OCI-LY7 (cell line): ENCODE data around the gene HABP2. TPM values are rescaled to one million over a fixed set of nuclear protein-coding genes. Genes with fewer than 3 reads are reported as not detected.

Experiments
- BruUV-seq: library from RNA; stranded (reverse); fragments of 400-500 nt; replicated peaks from 2 replicates; lab custom pipeline; 2021; lab: Mats Ljungman, UMichigan
- CTCF ChIA-PET: fragments of 300-600 bp; sonication (Branson Sonifier 250); formaldehyde crosslinking; loops from one replicate; lab custom pipeline; 2022; ENCODE audit warnings: antibody characterized with exemption; ENCODE audit not compliant: unreplicated experiment; lab: Charles Lee
- POLR2A ChIA-PET: fragments of 300-600 bp; sonication (Branson Sonifier 250); formaldehyde crosslinking; loops from one replicate; lab custom pipeline; 2022; ENCODE audit warnings: antibody characterized with exemption; lab: Charles Lee
- DNase-seq: peaks from one replicate; pipeline ENCODE4 v3.0.0-alpha.2; 2015; ENCODE audit warnings: low spot score
- H2AFZ ChIP-seq: fragments of 200-600 bp; sonication (generic), shearing (Covaris generic); 2 replicates; pipeline ENCODE4 v1.6.1; 2014; ENCODE audit warnings: mild to moderate bottlenecking, antibody characterized with exemption, low read length, moderate library complexity
- H3K27ac ChIP-seq: fragments of 200-600 bp; sonication (generic); 2 replicates; pipeline ENCODE4 v1.5.1; 2014; ENCODE audit warnings: mixed run types, low read depth, mild to moderate bottlenecking, moderate library complexity, low read length, inconsistent platforms; ENCODE audit not compliant: poor library complexity, severe bottlenecking
- H3K36me3 ChIP-seq: fragments of 200-600 bp; sonication (generic); 2 replicates; pipeline ENCODE4 v1.6.1; 2014; ENCODE audit warnings: mild to moderate bottlenecking, antibody characterized with exemption, low read length, moderate library complexity, mixed read lengths; ENCODE audit not compliant: insufficient read depth
- H3K4me1 ChIP-seq: fragments of 200-600 bp; sonication (generic); 2 replicates; pipeline ENCODE4 v1.5.1; 2014; ENCODE audit warnings: mild to moderate bottlenecking, low read length; ENCODE audit not compliant: insufficient read depth, poor library complexity, severe bottlenecking
- H3K4me2 ChIP-seq: fragments of 200-600 bp; sonication (generic); 2 replicates; pipeline ENCODE4 v1.6.1; 2014; ENCODE audit warnings: mild to moderate bottlenecking, low read length
- H3K4me3 ChIP-seq: fragments of 200-600 bp; sonication (generic); 2 replicates; pipeline ENCODE4 v1.5.1; 2014; ENCODE audit warnings: mild to moderate bottlenecking, low read depth, low read length; ENCODE audit not compliant: poor library complexity, severe bottlenecking
- H3K79me2 ChIP-seq: fragments of 200-600 bp; sonication (generic); 2 replicates; pipeline ENCODE4 v1.6.1; 2016; ENCODE audit warnings: low read depth, mild to moderate bottlenecking, low read length, moderate library complexity, mixed read lengths; ENCODE audit not compliant: insufficient read depth
- H3K9me2 ChIP-seq: fragments of 200-600 bp; sonication (generic); 2 replicates; pipeline ENCODE4 v1.6.1; 2016; ENCODE audit warnings: mild to moderate bottlenecking, low read length, mixed read lengths; ENCODE audit not compliant: insufficient read depth
- H3K9me3 ChIP-seq: fragments of 200-600 bp; sonication (generic); 2 replicates; pipeline ENCODE4 v1.6.1; 2014; ENCODE audit warnings: mild to moderate bottlenecking, mixed run types, low read length, mixed read lengths
- H4K20me1 ChIP-seq: fragments of 200-600 bp; sonication (generic); 2 replicates; pipeline ENCODE4 v1.6.1; 2014; ENCODE audit warnings: mild to moderate bottlenecking, antibody characterized with exemption, low read length, moderate library complexity, mixed read lengths; ENCODE audit not compliant: insufficient read depth
- EZH2phosphoT487 ChIP-seq: fragments of 200-600 bp; sonication (generic); IDR thresholded peaks from 2 replicates; pipeline ENCODE4 v1.6.1; 2018; ENCODE audit warnings: low read depth, borderline replicate concordance, mild to moderate bottlenecking, mixed run types, antibody characterized with exemption, low read length, moderate library complexity, mixed read lengths
- intact Hi-C: fragments of 100-400 bp; cut with micrococcal nuclease; formaldehyde crosslinking; loops from one replicate; pipeline ENCODE4 v1.10.0; 2022; ENCODE audit not compliant: unreplicated experiment
- total RNA-seq, 2 experiments: library from RNA; depleted of rRNA in 1 of 2; stranded (reverse); fragments of >200 nt in 1 of 2; shearing (Covaris generic) in 1 of 2; gene quantifications; 2 replicates each; pipeline ENCODE4 v1.2.3, GENCODE V29; 2014 to 2022
- TF ChIP-seq, protein P1 (sequence below): fragments of 200-600 bp; sonication (generic); conservative IDR thresholded peaks from 2 replicates; pipeline ENCODE4 v1.5.1; 2014; ENCODE audit warnings: mild to moderate bottlenecking, antibody characterized with exemption, low read length, moderate library complexity, mixed read lengths

HABP2 gene
- total RNA-seq, 2 experiments from 2014 or later = not detected

DNA sequence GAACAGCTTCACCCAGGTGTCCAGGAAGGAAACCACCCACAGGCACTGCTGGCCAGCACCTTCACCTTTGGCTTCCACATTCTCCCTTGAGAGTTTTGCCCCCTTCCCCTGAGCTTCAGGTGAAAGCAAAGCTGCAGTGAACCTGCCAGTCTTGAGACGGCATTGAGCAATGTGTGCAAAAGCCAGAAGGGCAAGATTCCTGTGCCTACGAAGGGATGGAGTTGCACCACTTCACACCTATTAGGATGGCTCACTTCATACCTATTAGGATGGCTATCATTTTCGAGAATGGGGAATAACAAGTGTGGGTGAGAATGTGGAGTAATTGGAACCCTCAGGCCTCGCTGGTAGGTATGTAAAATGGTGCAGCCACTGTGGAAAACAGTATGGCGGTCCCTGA is 7.2 kb downstream of the HABP2 start:
- TF ChIP-seq EZH2phosphoT487 = no peak
- Histone ChIP-seq H3K4me1 (no peaks in the 10 kb centered on the region), H2AFZ (no peak overlapping the region)

DNA sequence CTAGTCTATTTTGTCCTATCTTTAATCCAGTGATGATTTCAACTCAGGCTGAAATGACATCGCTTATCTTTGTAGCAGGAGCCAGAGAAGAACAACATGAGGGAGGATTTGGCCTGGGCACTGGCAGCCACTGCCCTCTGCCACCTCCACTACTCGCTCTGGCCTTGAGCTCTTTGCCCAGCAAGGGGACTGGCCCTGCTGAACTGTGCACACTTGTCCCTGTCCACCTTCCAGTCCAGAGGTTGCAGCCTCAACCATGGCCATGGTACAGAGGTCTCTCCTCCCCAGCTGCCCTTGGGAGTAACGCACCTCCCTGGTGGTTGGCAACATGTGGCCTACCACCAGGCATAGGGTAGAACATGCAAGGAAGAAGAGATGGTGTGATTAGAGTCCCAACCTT is 8.4 kb downstream of the HABP2 start:
- TF ChIP-seq, protein P1, sequence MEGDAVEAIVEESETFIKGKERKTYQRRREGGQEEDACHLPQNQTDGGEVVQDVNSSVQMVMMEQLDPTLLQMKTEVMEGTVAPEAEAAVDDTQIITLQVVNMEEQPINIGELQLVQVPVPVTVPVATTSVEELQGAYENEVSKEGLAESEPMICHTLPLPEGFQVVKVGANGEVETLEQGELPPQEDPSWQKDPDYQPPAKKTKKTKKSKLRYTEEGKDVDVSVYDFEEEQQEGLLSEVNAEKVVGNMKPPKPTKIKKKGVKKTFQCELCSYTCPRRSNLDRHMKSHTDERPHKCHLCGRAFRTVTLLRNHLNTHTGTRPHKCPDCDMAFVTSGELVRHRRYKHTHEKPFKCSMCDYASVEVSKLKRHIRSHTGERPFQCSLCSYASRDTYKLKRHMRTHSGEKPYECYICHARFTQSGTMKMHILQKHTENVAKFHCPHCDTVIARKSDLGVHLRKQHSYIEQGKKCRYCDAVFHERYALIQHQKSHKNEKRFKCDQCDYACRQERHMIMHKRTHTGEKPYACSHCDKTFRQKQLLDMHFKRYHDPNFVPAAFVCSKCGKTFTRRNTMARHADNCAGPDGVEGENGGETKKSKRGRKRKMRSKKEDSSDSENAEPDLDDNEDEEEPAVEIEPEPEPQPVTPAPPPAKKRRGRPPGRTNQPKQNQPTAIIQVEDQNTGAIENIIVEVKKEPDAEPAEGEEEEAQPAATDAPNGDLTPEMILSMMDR = no peak
- Histone ChIP-seq H3K79me2 (no peaks in the 10 kb centered on the region), H3K4me3 (no peak overlapping the region), H2AFZ (no peak overlapping the region), H4K20me1 (no peaks in the 10 kb centered on the region), H3K36me3 (no peaks in the 10 kb centered on the region), H3K4me1 (no peaks in the 10 kb centered on the region), H3K9me2 (no peaks in the 10 kb centered on the region), H3K9me3 (no peaks in the 10 kb centered on the region), H3K4me2 (no peak overlapping the region), H3K27ac (no peak overlapping the region)
- intact Hi-C loops = loop anchor here (5.0 kb wide), 1 partner anchor 1089 kb away; no protein-coding TSS in a partner anchor
- ChIA-PET CTCF (no interaction called here), POLR2A (no interaction called here)
- no peak for DNase-seq
- BruUV-seq = no TSS peak

More for the DNA sequence above, 7.2 kb downstream of the HABP2 start:
- BruUV-seq = no TSS peak
- no peaks in the 10 kb centered on the region for H3K9me2 ChIP-seq
- H3K79me2 ChIP-seq = no peaks in the 10 kb centered on the region
- CTCF ChIA-PET = no interaction called here
- H3K27ac ChIP-seq = no peak overlapping the region
- no peaks in the 10 kb centered on the region for H3K36me3 ChIP-seq
- H3K4me3 ChIP-seq = no peak overlapping the region
- POLR2A ChIA-PET = no interaction called here
- H4K20me1 ChIP-seq = no peaks in the 10 kb centered on the region
- H3K4me2 ChIP-seq = no peak overlapping the region
- DNase-seq = no peak
- no peaks in the 10 kb centered on the region for H3K9me3 ChIP-seq
- intact Hi-C loops = loop anchor here (5.0 kb wide), 1 partner anchor 1088 kb away; no protein-coding TSS in a partner anchor

DNA sequence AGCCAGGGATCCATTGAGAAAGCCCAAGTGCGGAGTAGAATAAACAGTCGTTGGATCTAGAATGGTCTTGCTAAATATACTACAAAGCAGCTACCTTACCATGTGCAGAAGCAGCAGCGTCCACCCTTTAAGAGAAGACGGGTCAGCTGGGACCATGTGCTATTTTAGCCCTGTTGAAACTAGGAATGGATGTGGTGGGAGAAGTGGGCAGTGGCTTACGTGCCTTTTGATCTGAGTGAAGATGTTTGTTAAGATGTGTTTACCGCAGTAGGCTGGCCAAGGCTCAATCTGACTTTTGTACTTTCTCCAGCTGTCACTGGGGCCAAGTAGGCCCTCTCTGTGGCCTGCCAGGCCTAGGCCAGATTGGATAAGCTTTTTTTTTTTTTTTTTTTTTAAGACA is 9.2 kb downstream of the HABP2 start:
- Histone ChIP-seq H2AFZ (no peak overlapping the region), H4K20me1 (no peaks in the 10 kb centered on the region), H3K9me2 (no peaks in the 10 kb centered on the region), H3K27ac (no peak overlapping the region), H3K4me3 (no peak overlapping the region), H3K4me2 (no peak overlapping the region), H3K9me3 (no peaks in the 10 kb centered on the region), H3K36me3 (no peaks in the 10 kb centered on the region), H3K79me2 (no peaks in the 10 kb centered on the region), H3K4me1 (no peaks in the 10 kb centered on the region)
- TF ChIP-seq, protein P1 = no peak
- no peak for TF ChIP-seq EZH2phosphoT487
- DNase-seq = no peak
- ChIA-PET CTCF (no interaction called here), POLR2A (no interaction called here)
- intact Hi-C loops = loop anchor here (5.0 kb wide), 1 partner anchor 1090 kb away; no protein-coding TSS in a partner anchor
- BruUV-seq = no TSS peak
